ENCODE results near the gene TLR4.

The TLR4 gene

DNA sequence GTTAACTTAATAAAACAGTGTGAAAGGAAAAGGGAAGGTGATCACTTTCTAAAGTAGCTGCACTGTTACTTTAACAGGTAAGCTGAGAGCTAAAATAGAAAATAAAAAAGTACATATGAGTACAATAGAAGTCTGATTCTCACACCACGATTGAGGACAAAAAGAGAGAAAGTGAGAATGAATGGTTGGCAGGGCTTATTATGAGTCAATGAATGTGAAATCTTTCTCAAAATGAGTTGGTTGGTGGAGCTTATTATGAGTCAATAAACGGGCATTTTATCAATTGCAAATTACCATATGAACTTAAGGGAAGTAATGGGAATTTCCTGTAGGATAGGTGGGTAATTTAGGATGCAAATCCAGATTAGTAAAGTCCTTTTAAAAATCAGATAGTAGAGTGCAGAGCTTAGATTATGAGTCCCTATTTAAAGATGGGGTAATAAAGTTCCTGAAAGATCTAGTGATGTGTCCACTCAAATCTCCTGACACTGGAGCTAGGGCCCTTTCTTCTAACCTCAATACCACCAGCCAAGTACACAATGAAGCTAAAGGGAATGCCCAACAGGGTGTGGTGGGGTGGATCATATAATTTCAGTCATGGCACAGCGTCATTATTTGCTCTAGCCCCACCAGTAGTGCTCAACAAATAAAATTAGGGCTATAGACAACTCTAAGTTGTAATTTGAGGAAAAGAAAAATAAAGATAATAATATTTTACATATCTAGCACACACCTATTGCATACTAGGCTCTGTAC, 21.1 kb upstream of the TLR4 start:
- no peak for DNase-seq (ENCODE audit: low read depth, low spot score)

DNA sequence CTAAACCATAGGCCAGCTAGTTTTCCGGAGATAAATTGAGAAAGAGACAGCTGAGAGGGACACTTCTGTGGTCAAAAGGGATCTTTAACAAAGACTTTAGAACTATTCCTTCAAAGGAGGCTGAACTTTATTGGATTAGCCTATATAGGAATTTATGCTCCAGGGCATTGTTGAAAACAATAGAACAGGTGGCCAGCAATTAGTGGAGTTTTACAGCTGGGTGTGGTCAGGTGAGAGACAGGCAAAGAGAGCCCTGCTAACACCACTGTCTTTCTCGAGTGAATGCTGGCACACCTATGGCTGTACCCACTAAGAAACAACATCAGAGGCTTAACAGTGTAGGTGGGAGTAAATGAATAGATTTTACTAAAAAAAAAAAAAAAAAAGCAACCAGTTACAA, 16.7 kb upstream of the TLR4 start:
- H3K4me1 ChIP-seq (ENCODE audit: control insufficient read depth, insufficient read depth, low read length), result no peaks in the 10 kb centered on the region
- no peaks in the 10 kb centered on the region for H3K36me3 ChIP-seq (ENCODE audit: control insufficient read depth, insufficient read depth, low read length)
- H3K27me3 ChIP-seq (ENCODE audit: control insufficient read depth, insufficient read depth, low read length), result no peaks in the 10 kb centered on the region
- no peak overlapping the region for H3K4me3 ChIP-seq (ENCODE audit: low read length)
- WGBS (ENCODE audit: insufficient coverage, insufficient read length), result no CpG with 5 or more reads among the region's 2 CpGs
- H3K9me3 ChIP-seq (ENCODE audit: control insufficient read depth, insufficient read depth, low read length), result no peaks in the 10 kb centered on the region
- DNase-seq (ENCODE audit: low read depth, low spot score), result no peak
- H3K27ac ChIP-seq (ENCODE audit: low read length), result no peak overlapping the region

More for the DNA sequence above, 21.1 kb upstream of the TLR4 start:
- H3K36me3 ChIP-seq (ENCODE audit: control insufficient read depth, insufficient read depth, low read length), result no peaks in the 10 kb centered on the region
- no peaks in the 10 kb centered on the region for H3K4me1 ChIP-seq (ENCODE audit: control insufficient read depth, insufficient read depth, low read length)
- no peaks in the 10 kb centered on the region for H3K9me3 ChIP-seq (ENCODE audit: control insufficient read depth, insufficient read depth, low read length)
- no peak overlapping the region for H3K4me3 ChIP-seq (ENCODE audit: low read length)
- no CpG with 5 or more reads among the region's 3 CpGs for WGBS (ENCODE audit: insufficient coverage, insufficient read length)
- H3K27me3 ChIP-seq (ENCODE audit: control insufficient read depth, insufficient read depth, low read length), result no peaks in the 10 kb centered on the region
- no peak overlapping the region for H3K27ac ChIP-seq (ENCODE audit: low read length)

DNA sequence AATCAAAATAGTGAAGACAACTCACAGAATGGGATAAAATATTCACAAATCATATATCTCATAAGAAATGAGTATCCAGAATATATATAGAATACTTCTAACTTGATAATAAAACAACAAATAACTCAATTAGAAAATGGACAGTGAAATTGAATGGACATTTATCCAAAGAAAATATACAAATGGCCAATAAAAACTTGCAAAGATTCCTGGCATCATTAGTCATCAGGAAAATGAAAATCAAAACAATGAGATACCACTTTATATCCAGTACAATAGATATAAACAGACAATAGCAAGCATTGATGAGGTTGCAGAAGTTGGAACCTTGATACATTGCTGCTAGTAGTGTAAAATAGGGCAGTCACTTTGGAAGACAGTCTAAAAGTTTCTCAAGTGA, 12.8 kb upstream of the TLR4 start:
- Histone ChIP-seq H3K9me3 (ENCODE audit: control insufficient read depth, insufficient read depth, low read length) (no peaks in the 10 kb centered on the region), H3K27me3 (ENCODE audit: control insufficient read depth, insufficient read depth, low read length) (no peaks in the 10 kb centered on the region), H3K27ac (ENCODE audit: low read length) (no peak overlapping the region), H3K4me3 (ENCODE audit: low read length) (no peak overlapping the region), H3K36me3 (ENCODE audit: control insufficient read depth, insufficient read depth, low read length) (no peaks in the 10 kb centered on the region), H3K4me1 (ENCODE audit: control insufficient read depth, insufficient read depth, low read length) (no peaks in the 10 kb centered on the region)
- DNase-seq (ENCODE audit: low read depth, low spot score), result no peak

DNA sequence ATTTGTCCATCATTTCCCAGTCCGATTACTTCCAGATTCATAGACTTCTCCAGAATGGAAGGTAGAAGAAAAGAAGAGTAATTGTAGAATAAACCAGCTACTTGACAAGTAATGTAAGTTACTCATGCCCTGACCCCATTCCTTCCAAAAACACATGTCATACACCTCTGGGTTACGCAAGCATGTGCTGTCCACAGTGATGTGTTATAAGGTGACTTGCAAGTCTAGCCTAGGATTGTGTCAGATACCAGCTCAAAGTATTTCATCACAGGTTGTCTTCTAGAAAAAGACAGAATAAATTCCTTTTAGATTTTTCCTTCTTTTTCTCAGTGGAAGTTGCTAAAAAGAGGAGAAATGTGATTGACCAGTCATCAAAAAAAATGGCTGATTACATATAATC, 8.0 kb upstream of the TLR4 start:
- H3K9me3 ChIP-seq (ENCODE audit: control insufficient read depth, insufficient read depth, low read length), result no peaks in the 10 kb centered on the region
- H3K27me3 ChIP-seq (ENCODE audit: control insufficient read depth, insufficient read depth, low read length), result no peaks in the 10 kb centered on the region
- WGBS (ENCODE audit: insufficient coverage, insufficient read length), result no CpG with 5 or more reads among the region's 2 CpGs
- no peaks in the 10 kb centered on the region for H3K36me3 ChIP-seq (ENCODE audit: control insufficient read depth, insufficient read depth, low read length)
- no peak for DNase-seq (ENCODE audit: low read depth, low spot score)
- no peak overlapping the region for H3K4me3 ChIP-seq (ENCODE audit: low read length)
- H3K4me1 ChIP-seq (ENCODE audit: control insufficient read depth, insufficient read depth, low read length), result no peaks in the 10 kb centered on the region
- no peak overlapping the region for H3K27ac ChIP-seq (ENCODE audit: low read length)

DNA sequence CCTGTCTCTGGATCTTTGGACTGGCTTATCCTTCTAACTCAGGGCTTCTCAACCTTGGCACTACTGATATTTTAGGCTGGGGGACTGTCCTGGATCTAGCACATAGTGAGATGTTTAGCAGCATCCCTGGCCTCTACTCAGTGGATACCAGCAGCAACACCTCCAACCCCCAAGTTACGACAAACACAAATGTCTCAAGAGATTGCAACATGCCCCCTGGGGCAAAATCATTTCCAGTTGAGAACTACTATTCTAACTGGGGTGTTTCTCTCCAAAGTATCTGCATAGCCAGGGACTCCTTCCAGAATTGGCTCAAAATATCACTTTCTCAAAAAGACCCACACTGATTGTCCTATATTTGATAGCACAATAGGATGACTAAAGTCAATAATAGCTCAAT, 7.2 kb upstream of the TLR4 start:
- no CpG with 5 or more reads among the region's 1 CpG for WGBS (ENCODE audit: insufficient coverage, insufficient read length)
- H3K4me3 ChIP-seq (ENCODE audit: low read length), result no peak overlapping the region
- no peaks in the 10 kb centered on the region for H3K9me3 ChIP-seq (ENCODE audit: control insufficient read depth, insufficient read depth, low read length)
- no peak for DNase-seq (ENCODE audit: low read depth, low spot score)
- no peaks in the 10 kb centered on the region for H3K4me1 ChIP-seq (ENCODE audit: control insufficient read depth, insufficient read depth, low read length)
- H3K36me3 ChIP-seq (ENCODE audit: control insufficient read depth, insufficient read depth, low read length), result no peaks in the 10 kb centered on the region
- H3K27me3 ChIP-seq (ENCODE audit: control insufficient read depth, insufficient read depth, low read length), result no peaks in the 10 kb centered on the region
- no peak overlapping the region for H3K27ac ChIP-seq (ENCODE audit: low read length)

DNA sequence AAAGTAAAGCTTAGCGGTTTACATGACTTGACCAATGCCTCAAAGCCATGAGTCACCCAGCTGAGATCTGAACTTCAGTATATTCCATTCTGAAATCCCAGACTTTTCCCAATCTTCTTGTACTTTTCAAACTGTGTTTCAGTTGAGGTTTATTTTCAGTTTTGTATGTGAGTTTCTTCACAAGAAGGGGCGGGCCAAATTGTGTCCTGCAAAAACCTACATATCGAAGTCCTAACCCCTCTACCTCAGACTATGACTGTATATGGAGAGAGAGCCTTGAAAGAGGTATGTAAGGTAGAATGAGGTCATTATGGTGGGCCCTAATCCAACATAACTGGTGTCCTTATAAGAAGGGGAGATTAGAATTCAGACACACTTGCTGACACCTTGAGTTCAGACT, 666 bp upstream of the TLR4 start:
- Histone ChIP-seq H3K36me3 (ENCODE audit: control insufficient read depth, insufficient read depth, low read length) (no peaks in the 10 kb centered on the region), H3K9me3 (ENCODE audit: control insufficient read depth, insufficient read depth, low read length) (no peaks in the 10 kb centered on the region), H3K4me1 (ENCODE audit: control insufficient read depth, insufficient read depth, low read length) (no peaks in the 10 kb centered on the region), H3K4me3 (ENCODE audit: low read length) (no peak overlapping the region), H3K27ac (ENCODE audit: low read length) (no peak overlapping the region), H3K27me3 (ENCODE audit: control insufficient read depth, insufficient read depth, low read length) (no peaks in the 10 kb centered on the region)
- no CpG with 5 or more reads among the region's 3 CpGs for WGBS (ENCODE audit: insufficient coverage, insufficient read length)
- no peak for DNase-seq (ENCODE audit: low read depth, low spot score)

DNA sequence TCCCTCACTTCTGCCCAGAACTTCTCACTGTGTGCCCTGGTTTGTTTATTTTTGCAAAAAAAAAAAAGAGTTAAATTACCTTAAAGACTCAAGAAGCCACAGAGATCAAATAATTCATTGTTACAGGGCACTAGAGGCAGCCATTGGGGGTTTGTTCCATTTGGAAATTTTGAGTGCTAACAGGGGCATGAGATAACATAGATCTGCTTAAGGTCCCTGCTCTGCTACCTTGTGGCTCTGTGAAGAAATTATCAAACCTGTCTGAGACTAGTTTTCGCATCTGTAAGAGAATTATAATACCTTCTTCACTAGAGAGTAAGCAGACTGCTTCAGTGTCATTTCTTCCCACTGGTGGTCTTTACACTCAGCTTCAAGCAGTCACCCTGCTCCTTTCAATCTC, 394 bp downstream of the TLR4 start:
- H3K4me3 ChIP-seq (ENCODE audit: low read length), result no peak overlapping the region
- H3K27me3 ChIP-seq (ENCODE audit: control insufficient read depth, insufficient read depth, low read length), result no peaks in the 10 kb centered on the region
- H3K9me3 ChIP-seq (ENCODE audit: control insufficient read depth, insufficient read depth, low read length), result no peaks in the 10 kb centered on the region
- H3K27ac ChIP-seq (ENCODE audit: low read length), result no peak overlapping the region
- H3K4me1 ChIP-seq (ENCODE audit: control insufficient read depth, insufficient read depth, low read length), result no peaks in the 10 kb centered on the region
- no CpG with 5 or more reads among the region's 1 CpG for whole genome bisulfite sequencing (ENCODE audit: insufficient coverage, insufficient read length)
- no peaks in the 10 kb centered on the region for H3K36me3 ChIP-seq (ENCODE audit: control insufficient read depth, insufficient read depth, low read length)
- DNase-seq (ENCODE audit: low read depth, low spot score), result no peak

DNA sequence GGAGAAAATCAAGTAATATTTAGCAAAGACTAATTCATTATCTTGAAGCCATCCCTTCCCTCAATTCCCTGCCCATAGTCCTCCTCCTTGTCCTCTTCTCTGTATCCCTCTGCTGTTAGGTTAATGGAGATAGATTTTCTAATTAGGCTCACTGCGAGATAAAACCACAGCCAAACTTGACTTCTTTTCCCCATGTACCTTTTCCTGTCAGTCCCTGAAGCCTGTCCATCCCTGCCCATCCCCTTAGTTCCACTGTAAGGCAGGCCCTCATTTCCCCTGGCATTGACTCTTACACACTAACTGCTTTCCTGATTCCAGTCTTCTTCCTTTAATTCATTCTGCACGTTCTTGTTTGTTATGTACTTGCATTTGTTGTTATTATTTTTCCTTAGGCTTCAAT, 1.2 kb downstream of the TLR4 start:
- Histone ChIP-seq H3K36me3 (ENCODE audit: control insufficient read depth, insufficient read depth, low read length) (no peaks in the 10 kb centered on the region), H3K27me3 (ENCODE audit: control insufficient read depth, insufficient read depth, low read length) (no peaks in the 10 kb centered on the region), H3K4me1 (ENCODE audit: control insufficient read depth, insufficient read depth, low read length) (no peaks in the 10 kb centered on the region), H3K4me3 (ENCODE audit: low read length) (no peak overlapping the region), H3K27ac (ENCODE audit: low read length) (no peak overlapping the region), H3K9me3 (ENCODE audit: control insufficient read depth, insufficient read depth, low read length) (no peaks in the 10 kb centered on the region)
- no CpG with 5 or more reads among the region's 2 CpGs for WGBS (ENCODE audit: insufficient coverage, insufficient read length)
- no peak for DNase-seq (ENCODE audit: low read depth, low spot score)

DNA sequence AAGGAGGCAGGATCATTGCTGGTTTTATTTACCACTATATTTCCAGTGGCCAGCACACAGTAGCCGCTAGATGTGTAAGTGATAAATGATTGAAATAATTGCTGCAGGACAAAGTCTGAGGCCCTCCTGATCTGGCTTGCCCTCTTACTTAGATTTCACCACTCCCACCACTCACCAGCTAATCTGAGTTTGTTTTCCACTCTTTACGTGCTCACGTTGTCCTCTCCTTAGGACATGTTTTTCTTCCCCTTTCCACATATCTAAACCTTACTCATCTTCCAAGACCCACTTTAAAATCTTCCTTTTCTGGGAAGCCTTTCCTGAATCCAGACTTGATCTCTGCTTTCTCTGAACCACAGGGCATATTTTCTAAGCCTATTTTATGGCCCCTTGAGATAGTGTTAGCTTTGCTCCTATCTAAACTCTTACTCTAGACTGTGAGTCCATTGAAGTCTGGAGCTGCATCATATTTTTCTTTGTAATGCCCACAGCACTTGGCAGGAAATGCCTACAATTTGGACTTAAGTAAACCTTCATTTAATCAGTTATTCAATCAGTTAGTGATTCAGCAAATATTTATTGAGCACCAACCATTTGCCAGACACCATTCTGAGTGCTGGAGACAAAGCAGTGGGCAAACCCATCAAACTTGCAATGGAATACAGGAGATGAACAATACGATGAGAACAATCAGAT, 2.4 kb downstream of the TLR4 start:
- H3K27me3 ChIP-seq (ENCODE audit: control insufficient read depth, insufficient read depth, low read length), result no peaks in the 10 kb centered on the region
- no peaks in the 10 kb centered on the region for H3K9me3 ChIP-seq (ENCODE audit: control insufficient read depth, insufficient read depth, low read length)
- no peak overlapping the region for H3K27ac ChIP-seq (ENCODE audit: low read length)
- no peak overlapping the region for H3K4me3 ChIP-seq (ENCODE audit: low read length)
- no peaks in the 10 kb centered on the region for H3K4me1 ChIP-seq (ENCODE audit: control insufficient read depth, insufficient read depth, low read length)
- no peaks in the 10 kb centered on the region for H3K36me3 ChIP-seq (ENCODE audit: control insufficient read depth, insufficient read depth, low read length)
- no peak for DNase-seq (ENCODE audit: low read depth, low spot score)
- no CpG with 5 or more reads among the region's 4 CpGs for WGBS (ENCODE audit: insufficient coverage, insufficient read length)

DNA sequence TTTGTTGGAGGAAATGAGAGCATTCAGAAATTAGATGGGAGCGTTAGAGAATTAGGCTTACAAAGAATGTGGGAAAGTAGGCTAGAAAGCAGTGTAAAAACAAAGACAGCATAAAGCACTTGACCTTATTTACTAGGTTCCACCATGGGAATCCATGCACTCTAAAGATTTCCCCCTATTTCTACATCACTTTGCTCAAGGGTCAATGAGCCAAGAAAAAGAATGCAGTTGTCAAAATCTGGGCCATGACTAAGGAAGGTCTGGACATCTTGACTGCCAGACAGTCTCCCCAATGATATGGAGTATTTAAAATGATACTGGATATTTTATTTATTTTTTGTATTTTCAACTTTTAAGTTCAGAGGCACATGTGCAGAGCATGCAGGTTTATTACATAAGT, 3.4 kb downstream of the TLR4 start:
- Histone ChIP-seq H3K36me3 (ENCODE audit: control insufficient read depth, insufficient read depth, low read length) (no peaks in the 10 kb centered on the region), H3K27me3 (ENCODE audit: control insufficient read depth, insufficient read depth, low read length) (no peaks in the 10 kb centered on the region), H3K4me1 (ENCODE audit: control insufficient read depth, insufficient read depth, low read length) (no peaks in the 10 kb centered on the region), H3K9me3 (ENCODE audit: control insufficient read depth, insufficient read depth, low read length) (no peaks in the 10 kb centered on the region), H3K4me3 (ENCODE audit: low read length) (no peak overlapping the region), H3K27ac (ENCODE audit: low read length) (no peak overlapping the region)
- DNase-seq (ENCODE audit: low read depth, low spot score), result no peak
- WGBS (ENCODE audit: insufficient coverage, insufficient read length), result no CpG with 5 or more reads among the region's 1 CpG

DNA sequence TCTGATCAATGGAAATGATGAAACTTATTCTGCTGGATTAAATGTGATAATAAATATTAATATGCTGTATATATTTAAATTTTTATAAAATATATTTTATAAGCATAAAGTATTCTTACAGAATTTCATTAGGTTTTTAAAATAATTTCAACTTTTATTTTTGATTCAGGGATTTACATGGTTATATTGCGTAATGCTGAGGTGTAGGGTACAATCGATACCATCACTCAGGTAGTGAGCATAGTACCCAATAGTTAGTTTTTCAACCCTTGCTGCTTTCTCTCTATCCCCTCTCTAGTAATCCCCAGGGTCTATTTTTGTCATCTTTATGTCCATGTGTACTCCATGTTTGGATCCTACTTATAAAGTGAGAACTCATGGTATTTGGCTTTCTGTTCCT, 5.7 kb downstream of the TLR4 start:
- WGBS (ENCODE audit: insufficient coverage, insufficient read length), result no CpG with 5 or more reads among the region's 2 CpGs
- Histone ChIP-seq H3K36me3 (ENCODE audit: control insufficient read depth, insufficient read depth, low read length) (no peaks in the 10 kb centered on the region), H3K27ac (ENCODE audit: low read length) (no peak overlapping the region), H3K27me3 (ENCODE audit: control insufficient read depth, insufficient read depth, low read length) (no peaks in the 10 kb centered on the region), H3K4me3 (ENCODE audit: low read length) (no peak overlapping the region), H3K4me1 (ENCODE audit: control insufficient read depth, insufficient read depth, low read length) (no peaks in the 10 kb centered on the region), H3K9me3 (ENCODE audit: control insufficient read depth, insufficient read depth, low read length) (no peaks in the 10 kb centered on the region)
- no peak for DNase-seq (ENCODE audit: low read depth, low spot score)
